HG03066 (cell line): ENCODE results near the gene TRAPPC10.

Experiments used
- ATAC-seq: cut with Tn5 transposase; IDR thresholded peaks from one replicate; pipeline ENCODE4 v1.9.1; 2021; ENCODE audit warnings: low read depth; ENCODE audit not compliant: unreplicated experiment

Gene TRAPPC10

DNA sequence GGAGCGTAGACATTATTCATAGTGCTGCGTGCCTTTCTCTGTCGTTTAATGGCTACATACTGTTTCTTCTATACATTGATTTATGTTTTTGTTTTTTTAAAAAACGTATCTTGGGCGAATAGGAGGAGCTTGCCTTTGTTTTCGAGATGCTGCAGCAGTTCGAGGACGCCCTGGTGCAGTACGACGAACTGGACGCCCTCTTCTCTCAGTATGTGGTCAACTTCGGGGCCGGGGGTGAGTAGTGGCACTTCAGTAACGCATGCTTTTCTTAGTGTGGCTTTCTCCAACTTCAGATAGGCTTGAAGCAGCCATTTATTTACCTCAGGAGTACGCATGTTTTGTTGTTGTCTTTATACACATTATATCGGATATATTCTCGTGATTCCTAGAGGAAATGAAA lies 46.9 kb downstream of the TRAPPC10 start:
- no peak for ATAC-seq

DNA sequence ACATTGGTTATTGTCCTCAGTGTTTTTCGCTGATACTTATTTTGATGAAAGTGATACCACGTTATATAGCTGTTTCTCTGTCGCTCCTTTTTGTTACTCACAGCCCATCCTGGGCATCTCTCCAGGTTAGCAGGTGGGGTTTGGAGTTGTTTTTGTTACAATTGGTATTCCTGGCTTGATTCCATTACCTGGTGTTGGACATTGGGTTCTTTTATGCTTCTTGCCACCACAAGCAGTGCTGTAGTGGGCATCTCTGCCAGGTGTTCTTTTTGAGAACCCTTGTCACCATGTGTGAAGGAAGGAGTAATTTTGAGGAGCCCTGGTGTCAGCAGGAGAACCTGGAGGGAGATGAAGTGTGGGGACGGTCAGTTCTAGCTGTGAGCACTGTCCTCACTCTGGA lies 47.6 kb downstream of the TRAPPC10 start:
- ATAC-seq, result no peak

DNA sequence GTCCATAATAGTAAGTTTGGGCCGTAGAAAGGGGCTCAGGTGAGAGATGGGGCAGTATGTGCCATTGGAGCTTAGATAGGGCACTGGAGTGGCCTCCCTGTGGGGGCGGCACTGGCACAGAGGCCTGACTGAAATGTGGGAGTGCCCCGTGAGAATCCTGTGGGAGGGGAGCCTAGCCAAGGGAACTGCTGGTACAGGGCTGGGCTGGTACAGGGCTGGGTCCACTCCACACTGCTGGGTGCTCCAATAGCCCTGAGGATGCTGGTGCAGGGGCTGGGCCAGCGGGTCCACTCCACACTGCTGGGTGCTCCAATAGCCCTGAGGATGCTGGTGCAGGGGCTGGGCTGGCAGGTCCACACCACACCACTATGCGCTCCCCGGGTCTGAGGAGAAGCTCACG lies 50.3 kb downstream of the TRAPPC10 start:
- ATAC-seq, result no peak

DNA sequence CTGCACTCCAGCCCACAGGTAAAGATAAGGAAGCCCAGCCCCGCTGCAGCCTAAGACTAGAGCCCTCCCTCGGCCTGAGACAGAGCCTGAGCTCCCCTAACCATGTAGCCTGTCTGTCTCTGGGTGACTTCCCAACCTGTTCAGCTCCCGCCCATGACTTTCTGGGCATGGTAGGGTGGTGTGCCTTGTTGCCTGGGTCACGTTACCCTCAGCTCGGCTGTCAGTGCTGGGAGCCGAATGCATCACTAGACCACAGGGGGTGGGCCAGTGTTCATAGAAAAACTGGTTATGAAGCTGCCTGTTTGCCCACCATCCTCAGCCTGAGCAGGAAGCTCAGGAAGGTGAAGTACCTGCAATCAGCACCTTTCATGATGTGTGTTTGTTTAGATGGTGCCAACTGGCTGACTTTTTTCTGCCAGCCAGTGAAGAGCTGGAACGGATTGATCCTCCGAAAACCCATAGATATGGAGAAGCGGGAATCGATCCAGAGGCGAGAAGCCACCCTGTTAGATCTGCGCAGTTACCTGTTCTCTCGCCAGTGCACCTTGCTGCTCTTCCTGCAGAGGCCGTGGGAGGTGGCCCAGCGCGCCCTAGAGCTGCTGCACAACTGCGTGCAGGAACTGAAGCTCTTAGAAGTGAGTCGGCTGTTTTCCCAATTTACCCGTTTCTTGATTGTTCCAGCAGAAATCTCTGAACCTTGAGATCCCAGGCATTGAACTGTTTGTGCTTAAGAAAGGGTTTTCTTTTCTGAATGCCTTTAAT lies 51.2 kb downstream of the TRAPPC10 start:
- ATAC-seq, result no peak

DNA sequence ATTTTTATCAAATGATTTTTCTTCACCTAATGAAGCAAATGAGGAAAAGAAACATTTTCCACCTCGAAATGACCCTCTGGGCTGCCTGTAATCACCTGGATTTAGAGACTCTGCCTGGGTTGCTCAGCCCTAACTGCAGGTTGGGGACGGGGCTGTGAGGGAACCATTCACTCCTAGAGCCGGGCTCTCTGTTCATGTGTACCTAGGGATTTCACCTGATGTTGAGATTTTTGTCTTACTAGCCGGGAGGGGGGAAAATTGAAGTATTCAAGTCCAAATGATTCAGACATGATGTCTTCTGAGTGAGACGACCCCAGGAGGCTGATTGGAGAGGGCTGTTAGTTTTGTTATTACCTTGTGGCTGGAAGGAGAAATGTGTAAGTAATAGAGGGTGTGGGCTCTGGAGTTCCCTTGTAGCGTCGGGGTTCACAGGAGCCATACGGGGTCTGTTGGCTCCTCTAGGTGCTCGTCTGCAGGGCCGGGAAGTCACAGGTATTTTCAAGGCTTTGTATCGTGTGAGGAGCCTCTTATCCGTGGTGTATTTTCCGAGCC lies 52.8 kb downstream of the TRAPPC10 start:
- no peak for ATAC-seq

DNA sequence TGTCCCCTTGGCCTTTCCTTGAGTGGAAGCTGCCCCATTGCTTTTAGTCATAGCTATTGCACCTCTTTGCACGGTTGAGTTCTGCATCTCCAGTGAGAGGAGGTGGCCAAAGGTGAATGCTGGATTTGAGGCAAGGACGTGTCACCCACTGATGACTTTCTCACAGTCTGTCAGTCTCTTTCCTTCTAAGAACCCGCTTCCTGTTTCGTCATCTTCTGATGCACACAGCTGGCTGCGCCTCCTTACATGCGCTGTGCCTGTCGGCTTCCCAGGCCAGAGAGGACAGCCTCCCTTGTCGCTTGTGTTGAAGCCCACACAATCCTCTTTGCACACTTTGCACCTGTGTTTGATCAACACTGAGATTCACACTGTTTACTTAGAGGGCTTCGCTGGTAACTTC lies 53.3 kb downstream of the TRAPPC10 start:
- no peak for ATAC-seq

DNA sequence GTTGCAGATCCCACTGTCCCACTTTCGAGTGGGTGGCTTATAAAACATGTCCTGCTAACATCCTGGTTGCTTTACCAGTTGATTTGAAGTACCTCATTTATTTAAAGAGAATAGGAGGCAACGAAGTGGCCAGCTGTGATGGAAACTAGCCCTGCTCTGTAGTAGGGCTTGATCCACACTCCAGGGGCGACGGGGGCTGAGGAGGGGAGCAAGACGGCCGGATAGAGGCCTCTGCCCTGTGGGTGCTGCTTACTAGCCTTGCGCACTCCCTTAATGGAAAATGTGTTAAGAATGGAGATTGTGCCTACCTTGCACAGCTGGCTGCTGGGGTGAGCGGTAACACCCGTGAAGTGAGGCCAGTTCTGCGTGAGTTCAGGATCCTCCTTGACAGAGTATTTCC lies 54.0 kb downstream of the TRAPPC10 start:
- ATAC-seq, result no peak

DNA sequence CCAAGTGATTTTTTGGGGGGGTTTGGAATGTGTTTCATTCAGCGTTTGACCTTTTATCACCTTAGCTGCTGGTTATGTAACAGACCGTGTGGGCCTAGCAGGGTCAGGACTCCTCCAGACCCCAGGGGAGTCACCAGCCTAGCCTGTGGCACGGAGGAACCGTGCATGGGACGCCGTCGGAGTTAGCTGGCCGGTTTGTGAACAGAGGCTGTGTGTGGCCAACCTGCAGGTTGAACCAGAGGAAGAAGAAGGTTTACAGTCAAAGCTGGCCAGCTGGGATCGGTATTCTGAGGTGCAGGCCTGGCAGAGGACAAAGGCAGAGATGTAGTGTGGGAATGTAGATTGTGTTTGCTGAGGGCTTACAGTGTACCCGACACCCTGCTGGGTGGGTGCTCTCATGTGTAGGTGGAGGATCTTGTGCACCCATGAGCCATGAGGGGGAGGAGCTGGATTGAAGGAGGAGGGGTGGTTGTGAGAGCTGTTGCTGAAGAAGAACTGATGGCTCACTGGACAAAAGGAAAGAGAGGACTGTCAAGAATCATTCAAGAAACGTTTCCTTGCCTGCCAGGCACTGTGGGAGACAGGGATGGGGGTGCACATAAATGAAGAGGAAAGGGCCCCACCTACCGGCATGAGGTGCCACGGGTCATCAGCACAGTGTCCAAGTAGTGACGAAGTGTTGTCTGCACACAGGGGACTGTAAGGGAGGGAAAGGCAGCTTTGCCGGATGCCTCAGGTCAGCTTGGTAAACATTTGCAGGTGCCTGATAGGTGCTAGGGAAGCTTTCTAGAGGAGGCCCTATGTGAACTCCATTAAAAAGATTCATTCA lies 55.1 kb downstream of the TRAPPC10 start:
- ATAC-seq, result no peak

DNA sequence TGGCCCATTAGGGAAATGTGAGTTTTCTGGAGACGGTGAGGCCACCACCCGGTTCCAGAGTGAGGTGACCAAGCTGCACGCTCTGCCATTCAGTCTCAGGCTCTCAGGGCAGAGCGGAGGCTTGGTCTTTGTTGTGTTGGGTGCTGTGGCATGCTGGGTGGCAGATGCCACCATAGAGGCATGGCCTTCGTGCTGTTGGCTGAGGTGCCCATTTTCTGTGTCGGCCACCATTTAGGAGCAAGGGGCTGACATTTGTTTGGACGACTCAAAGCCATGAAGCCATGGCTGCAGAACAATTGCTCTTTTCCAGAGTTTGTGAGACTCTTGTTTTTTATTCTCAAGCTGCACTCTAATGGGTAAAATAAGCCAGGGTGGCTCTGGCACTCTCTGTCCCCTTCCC lies 58.3 kb downstream of the TRAPPC10 start:
- no peak for ATAC-seq

DNA sequence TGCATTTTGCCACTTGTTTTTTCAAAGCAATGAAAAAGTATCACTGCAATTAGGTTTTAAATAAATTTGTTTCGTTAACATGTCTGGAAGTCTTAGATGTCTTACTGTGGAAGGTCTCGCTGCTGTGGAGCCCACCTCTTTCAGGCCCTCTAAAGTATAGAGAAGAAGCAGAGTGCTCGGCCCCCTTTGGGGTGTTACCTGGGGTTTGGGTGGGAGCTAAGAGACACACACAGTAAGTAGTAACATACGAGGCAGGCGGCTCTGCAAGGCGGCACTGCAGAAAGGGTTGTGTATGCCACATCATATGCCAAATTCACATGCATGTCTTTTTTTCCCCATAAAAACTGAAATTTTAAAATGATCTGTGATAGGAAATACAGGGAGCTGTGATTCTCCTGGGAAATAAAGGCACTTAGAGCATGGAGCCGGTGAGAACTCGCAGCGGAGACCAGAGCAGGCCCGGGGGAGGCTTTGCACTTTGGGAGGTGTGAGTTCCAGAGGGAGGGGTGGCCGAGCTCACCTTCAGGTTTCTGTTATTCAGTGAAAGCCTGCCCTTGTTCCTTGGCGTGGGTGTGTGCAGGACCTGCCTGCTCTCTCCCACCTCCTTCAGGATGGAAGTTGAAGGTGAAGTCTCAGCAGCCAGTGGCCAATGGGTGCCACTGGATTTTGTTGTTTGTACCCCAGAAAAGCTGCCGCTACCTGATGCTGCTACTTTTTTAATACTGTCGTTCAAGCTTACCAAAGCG lies 59.4 kb downstream of the TRAPPC10 start:
- no peak for ATAC-seq

DNA sequence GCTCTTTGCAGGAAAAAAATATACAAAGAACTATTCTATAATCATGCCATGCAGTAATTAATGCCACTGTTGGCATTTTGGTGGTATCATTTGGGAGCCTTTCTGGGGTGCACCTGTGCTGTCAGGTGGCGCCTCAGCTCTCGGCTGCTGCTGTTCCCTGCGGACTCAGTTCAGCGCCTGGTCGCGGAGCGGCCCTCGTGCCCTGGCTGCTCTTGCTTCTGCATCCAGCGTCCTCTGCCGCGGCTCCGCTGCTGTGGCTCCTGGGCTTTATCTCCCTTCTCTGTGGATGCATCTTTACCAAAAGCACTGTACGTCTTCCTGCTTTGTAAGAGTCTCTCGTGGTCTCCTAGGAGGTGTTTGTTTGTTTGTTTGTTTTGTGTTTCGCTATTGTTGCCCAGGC lies 60.0 kb downstream of the TRAPPC10 start:
- no peak for ATAC-seq

DNA sequence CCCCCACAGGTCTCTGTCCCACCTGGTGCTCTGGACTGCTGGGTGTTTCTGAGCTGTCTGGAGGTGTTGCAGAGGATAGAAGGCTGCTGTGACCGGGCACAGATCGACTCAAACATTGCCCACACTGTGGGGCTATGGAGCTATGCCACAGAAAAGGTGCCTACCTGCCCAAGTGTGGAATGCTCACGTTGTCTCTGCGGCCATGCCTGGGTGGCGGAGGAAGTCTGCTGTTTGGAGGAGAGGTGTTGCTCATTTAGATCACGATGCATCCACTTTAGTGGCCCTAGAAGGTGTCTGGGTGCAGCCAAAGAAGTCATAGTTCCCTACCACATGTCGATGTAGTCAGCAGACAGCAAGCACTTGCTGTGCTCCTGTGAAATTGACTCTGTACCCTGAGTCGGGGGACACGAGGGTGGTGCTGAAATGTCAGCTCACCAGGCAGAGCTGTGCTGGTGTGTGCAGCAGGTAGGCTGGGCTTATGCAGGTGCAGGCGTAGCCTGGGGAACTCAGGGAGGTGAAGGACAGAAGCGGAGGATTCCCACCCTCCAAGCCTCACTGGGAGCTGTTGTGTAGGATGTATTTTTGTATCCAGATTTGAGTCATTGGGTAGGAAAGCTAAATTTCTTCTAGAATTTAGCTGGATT lies 62.3 kb downstream of the TRAPPC10 start:
- ATAC-seq, result no peak

DNA sequence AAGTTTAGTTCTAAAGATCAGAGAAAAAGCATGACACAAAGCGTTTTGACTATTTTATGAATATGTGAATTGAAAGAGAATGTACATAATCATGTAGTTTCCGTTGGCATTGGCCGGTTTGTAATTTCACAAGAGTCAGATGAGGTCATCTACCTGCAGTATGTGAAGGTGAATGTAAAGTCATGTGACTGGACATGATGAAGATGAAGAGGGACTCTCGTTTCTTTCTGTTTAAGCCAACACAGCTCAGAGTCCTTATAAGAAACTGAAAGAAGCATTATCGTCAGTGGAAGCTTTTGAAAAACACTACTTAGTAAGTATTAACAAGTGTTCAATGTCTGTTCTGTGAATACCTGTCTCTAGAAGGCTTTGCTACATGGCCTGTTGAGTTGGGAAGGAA lies 64.2 kb downstream of the TRAPPC10 start:
- ATAC-seq, result no peak

DNA sequence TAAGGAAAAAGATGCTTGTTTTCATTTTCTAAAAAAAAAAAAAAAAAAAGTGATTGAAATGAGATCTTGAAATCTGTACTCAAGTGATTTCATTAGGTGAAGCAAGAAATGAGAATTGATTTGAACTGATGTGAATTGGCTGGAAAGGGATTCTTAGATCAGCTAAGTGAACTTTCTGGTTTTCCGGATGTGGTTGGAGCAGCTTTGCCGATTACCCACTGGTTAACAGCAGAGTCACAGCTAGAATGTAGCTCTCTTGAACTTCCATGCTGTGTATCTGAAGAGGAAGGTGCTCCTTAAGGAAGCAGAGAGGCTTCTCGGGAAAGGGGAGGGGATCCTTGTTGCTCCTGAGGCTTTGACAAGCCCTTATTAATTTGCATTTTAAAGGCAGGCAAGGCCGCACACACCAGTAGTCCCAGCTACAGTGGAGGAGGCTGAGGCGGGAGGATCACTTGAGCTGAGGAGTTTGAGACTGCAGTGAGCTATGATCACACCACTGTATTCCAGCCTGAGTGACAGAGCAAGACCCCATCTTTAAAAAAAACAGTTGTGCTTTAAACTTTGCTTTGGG lies 66.4 kb downstream of the TRAPPC10 start:
- no peak for ATAC-seq

DNA sequence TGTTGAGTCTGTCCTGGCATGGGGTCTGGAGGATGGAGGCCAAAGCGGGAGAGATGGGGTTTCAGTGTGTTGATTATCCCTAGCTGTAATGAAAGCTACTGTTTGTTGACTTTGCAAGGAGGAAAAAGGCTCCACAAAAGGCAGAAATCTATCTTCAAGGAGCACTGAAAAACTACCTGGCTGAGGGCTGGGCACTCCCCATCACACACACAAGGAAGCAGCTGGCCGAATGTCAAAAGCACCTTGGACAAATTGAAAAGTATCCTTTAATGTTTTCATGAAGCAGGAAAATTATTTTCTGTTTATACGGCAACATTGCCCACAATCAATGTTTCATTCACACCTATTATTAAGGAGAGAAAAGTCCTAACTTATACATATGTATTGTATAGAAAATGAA lies 67.3 kb downstream of the TRAPPC10 start:
- ATAC-seq, result no peak

DNA sequence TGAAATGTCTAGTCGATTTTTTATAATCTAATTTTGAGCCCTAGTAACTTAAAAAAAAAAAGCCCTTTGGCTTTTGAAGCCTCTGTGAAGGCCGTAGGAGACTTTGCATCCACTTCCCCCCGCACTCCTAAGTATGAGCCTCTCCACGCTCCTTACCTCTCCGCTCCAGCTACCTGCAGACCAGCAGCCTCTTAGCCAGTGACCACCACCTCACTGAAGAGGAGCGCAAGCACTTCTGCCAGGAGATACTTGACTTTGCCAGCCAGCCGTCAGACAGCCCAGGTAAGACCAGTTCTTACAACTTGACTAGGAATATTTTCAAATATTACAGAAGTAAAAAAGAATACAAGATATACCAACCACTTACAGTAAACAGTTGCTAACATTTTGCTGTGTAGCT lies 67.7 kb downstream of the TRAPPC10 start:
- ATAC-seq, result no peak

DNA sequence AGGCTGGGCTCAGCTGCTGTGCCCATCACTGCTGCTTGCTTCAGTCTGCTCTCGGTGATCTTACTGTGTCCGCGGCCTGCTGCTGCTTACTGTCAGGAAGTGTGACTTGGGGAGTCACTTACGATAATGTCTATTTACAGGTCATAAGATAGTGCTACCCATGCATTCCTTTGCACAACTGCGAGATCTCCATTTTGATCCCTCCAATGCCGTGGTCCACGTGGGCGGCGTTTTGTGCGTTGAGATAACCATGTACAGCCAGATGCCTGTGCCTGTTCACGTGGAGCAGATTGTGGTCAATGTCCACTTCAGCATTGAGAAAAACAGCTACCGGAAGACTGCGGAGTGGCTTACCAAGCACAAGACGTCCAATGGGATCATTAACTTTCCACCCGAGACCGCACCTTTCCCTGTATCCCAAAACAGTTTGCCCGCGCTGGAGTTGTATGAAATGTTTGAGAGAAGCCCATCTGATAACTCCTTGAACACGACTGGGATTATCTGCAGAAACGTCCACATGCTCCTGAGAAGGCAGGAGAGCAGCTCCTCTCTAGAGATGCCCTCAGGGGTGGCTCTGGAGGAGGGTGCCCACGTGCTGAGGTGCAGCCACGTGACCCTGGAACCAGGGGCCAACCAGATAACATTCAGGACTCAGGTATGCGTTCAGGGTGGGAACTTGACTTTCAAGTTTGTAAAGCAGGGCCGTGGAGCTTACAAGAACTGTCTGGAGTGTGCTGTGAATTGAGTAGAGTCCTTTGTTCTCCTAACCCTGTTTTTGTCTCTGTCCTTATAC lies 70.7 kb downstream of the TRAPPC10 start:
- ATAC-seq, result no peak

DNA sequence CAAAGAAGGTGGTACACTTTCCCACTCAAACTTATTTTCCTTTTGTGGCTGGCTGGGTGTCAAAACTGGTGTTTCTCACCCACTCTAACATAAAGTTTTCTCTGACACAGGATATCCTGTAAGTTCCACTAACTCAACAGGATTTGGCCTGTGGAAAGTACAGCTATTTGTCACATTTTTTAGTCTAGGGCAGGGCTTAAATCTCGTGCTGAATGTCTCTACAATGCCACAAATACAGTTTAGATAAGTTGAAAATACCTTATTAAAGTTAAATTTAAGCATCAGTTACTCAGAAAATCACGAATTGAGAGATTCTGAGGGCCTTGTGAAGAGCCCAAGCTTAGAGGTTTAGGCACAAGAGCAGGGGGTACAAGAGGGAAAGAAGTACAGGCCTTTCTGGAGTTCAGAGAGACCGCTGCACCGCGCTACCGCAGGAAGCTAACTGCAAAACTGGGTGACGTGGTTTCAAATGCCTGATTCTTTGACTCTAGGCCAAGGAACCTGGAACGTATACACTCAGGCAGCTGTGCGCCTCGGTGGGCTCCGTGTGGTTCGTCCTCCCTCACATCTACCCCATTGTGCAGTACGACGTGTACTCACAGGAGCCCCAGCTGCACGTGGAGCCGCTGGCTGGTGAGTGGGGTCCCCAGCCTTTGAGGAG lies 71.7 kb downstream of the TRAPPC10 start:
- no peak for ATAC-seq
